Activated gamma-delta T cell treated with Interleukin-2 at 50 U/mL for 16 hours (primary cell): ENCODE data around the gene SAP130.
"Not testable (repeated sequence)": the region's sequence is repeated elsewhere in the genome, so short reads cannot be mapped to it uniquely, and the experiment has no call there.

ENCODE experiments used
- DNase-seq: peaks from one replicate; pipeline ENCODE4 v3.0.0-alpha.2; 2020

The SAP130 gene

DNA sequence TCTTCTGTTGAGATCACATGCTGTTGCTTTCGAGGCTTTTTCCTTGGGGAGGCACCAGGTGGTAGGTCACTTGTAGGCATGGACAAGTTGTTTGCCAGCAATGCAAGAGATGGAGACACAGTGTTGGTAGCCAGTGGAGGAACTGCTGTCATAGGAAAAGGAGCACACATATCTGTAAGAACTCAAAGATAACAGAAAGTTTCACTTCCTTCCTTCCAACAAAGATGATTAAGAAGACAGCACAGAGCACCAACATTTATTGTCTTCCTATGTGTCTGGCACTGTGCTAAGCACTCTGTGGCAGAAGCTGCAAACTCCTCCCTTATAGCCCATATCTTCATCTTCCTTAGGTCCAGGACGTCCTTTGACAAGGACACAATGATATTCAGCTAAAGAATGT lies 77.6 kb downstream of the SAP130 start:
- DNase-seq: no peak

DNA sequence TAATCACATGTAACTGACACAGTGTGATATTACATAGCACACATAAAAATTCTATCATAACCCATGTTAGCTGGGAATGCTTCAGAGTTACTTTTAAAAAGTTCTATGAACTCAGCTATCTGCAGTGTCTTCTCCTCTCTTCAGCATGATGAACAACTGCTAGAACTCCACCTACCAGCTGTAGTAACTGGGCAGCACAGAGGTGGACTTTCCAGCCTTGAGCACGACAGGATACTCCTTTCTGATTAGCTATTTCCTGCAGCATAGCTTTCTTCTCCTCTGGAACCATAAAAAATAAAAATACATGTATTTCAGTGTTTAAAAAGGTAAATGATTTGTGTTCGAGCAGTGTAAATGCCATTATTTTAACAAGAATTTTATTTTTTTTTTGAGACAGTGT lies 82.6 kb downstream of the SAP130 start:
- no peak for DNase-seq

DNA sequence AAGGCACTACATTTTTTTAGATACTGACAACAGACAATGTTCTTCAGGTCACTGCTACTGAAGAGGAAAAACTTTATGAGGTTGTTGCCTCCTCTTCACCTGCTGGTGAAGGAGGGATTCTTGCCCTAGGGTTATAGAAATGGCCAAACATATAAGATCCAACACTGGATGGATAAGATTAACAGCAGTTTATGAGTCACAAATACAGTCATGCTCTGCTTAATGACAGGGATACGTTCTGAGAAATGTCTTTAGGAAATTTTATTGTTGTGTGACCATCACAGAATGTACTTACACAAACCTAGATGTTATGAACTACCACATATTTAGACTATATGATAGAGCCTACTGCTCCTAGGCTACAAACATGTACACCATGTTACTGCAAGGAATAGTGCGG lies 84.7 kb downstream of the SAP130 start:
- no peak for DNase-seq

DNA sequence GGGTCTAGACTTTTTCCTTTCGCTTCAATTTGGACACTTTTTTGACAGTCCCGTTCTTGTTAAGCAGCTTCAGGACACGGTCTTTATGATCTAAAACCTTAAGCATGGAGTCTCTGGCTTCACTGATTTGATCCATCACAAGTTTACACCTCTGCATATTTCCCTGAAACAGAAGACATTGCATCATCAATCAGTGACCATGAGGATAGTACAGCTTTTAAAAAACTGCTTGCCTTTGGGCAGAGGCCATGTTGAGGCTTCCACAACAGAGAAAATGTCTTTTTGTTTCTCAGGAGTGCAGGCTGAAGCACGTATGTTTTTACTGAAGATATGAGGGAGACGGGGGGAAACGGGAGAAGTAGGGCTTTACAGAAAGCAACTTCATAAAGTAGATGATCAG lies 85.9 kb downstream of the SAP130 start:
- no peak for DNase-seq

DNA sequence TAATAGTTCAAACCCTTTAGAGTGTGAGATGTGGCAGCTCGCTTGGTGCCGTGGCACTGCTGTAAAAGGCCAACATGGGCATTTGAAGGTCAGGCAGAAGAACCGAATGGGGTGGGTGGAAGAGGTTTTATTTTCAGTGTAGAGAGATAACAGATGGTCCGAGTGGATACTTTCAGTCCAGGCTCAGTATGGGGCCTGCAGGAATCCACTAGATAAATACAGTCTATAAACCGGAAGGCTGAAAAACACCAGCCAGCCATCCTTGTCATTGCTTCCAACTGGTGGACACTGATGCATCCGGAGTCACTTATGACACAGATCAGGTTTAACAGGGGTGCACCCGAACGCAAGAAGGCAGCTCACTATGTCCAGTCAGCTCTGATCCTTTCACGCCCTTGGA lies 86.4 kb downstream of the SAP130 start:
- DNase-seq: no peak

DNA sequence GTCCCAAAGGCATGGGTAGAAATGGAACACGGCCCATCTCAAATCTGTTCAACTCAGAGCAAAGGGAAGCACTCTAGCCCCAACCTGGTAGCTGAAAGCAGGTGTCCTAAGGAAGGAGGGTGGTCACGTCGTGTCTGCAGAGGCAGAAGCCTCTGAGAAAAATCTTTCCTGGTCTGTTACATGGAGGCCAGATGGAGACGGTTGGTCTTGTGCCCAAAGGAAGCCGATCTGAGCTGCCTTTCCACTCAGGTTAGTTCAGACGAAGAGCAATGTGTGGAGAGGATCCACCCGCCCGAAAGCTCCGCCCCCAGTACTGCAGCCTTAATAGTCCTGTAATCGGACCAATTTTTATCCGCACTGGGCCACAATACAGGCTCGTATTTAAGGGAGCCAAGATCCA lies 87.2 kb downstream of the SAP130 start:
- no peak for DNase-seq

DNA sequence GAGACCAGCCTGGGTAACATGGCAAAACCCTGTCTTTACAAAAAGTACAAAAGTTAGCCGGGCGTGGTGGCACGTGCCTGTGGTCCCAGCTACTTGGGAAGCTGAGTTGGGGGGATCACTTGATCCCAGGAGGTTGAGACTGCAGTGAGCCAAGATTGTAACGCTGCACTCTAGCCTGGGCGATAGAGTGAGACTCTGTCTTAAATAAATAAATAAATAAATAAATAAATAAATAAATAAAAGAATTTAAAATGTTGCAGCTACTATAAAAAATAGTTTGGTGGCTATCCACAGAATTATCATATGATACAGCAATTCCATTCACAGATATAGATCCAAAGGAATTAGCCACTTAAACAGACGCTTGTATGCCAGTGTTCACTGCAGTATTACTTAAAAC lies 92.5 kb downstream of the SAP130 start:
- DNase-seq: no peak

DNA sequence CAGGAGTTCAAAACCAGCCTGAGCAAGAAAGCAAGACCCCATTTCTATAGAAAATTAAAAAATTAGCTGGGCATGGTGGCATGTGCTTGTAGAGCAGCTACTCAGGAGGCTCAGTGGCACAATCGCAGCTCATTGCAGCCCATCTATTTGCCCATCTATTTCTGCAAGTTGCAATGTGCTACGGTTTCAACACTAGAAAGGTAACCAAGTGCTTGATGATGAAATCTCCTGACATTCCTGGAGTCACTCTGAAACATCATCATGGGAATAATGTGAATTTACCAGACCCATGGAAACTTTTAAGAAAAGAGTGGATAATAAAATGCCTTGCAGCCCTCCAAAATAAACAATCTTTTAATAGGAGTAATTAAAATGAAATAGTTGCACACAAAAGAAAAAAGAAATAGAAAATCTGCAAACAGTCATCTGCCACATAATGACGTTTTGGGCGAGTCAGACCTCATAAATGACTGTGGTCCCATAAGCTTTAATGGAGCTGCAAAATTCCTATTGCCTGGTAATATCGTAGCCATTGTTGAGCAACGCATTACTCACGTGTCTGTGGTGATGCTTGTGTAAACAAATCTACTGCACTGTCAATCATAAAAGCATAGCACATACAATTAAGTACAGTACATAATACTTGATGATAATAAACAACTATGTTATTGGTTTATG lies 95.5 kb downstream of the SAP130 start:
- DNase-seq: no peak

DNA sequence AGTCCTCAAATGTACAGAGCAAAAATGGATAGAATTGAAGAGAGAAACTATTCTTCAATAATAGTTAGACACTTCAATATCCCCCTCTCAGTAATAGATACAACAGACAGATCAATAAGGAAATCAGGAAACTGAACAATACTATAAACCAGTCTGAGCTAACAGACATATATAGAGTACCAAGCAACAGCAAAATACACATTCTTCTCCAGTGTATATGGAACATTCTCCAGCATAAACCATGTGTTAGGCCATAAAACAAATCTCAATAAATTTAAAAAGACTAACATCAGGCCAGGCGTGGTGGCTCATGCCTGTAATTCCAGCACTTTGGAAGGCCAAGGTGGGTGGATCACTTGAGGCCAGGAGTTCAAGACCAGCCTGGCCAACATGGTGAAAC lies 98.4 kb downstream of the SAP130 start:
- DNase-seq: no peak

DNA sequence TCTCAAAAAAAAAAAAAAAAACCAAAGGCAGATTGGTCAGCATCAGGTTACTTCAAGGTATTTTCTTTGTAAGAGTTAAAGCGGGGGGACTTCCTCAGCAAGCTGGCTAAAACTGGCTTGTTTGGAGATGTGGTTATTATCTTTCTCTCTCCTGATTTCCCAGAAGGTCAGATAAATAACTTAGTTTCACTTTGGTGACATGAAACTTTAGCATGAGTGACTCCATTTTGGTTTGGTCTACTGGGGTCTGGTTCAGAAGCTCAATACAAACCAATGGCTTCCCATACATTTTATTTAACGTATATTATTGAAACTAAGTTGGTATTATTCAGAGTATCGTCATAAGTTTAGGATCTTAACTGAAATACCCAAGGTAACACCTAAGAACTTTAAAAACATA lies 100.5 kb downstream of the SAP130 start:
- no peak for DNase-seq

DNA sequence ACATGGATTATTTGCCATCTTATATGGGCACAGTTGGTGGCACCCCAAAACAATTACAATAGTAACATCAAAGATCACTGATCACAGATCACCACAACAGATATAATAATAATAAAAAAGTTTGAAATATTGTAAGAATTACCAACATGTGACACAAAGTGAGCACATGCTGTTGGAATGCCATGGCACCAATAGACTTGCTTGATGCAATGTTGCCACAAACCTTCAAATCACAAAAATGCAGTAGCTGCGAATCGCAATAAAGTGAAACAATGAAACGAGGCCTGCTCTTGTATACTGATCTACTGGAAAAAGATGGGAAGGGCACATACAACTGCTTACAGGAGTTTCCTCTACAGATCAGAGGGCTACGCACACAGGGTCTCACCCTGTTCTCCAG lies 109.9 kb downstream of the SAP130 start:
- DNase-seq: no peak

DNA sequence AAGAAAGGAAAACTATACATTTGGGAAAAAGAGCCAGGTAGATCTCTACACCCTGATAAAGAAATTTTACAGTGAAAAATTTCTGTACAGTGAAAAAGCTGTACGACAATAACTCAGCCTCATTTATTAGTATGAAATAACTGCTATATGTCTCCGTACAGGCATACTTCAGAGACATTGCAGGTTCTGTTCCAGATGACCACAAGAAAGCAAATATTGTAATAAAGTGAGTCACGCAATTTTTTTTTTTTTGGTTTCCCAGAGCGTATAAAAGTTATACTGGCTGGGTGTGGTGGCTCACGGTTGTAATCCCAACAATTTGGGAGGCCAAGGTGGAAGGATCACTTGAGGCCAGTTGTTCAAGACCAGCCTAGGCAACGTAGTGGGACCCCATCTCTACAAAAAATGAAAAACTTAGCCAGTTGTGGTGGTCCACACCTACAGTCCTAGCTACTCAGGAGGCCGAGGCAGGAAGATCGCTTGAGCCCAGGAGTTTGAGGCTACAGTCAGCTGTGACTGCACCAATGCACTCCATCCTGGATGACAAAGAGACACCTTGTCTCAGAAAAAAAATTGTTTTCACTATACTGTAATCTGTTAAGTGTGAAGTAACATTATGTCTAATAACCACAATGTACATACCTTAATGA lies 113.9 kb downstream of the SAP130 start:
- DNase-seq: no peak

DNA sequence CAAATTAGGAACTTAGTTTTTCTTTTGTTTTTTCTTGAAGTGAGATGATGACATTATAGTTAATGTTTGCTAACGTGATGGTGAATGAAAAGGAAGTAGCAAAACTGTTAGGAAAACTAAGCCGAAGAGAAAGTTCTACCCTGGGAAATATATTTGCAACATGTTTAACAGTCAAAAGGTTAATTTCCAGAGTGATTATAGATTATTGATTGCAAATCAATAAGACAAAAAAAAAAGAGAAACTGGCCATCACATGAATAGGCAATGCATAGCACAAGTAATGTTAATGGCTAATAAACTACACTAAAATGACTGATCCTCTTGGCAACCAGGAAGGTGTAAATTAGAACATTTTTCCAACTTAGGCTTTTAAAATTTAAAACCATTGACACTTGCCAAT lies 116.1 kb downstream of the SAP130 start:
- DNase-seq: no peak

DNA sequence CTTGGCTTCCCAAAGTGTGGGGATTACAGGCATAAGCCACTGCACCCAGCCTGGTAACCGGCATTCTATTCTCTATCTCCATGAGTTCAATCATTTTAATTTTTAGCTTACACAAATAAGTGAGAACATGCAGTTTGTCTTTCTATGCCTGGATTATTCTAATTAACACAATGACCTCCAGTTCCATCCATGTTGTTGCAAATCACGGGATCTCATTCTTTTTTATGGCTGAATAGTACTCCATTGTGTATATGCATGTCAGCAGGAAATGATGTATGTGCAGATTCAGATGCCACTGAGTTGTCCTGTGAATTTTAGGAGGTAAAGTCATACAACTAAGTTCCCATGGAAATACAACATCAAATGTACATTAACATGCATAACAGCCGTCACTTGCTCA lies 117.4 kb downstream of the SAP130 start:
- DNase-seq: no peak

DNA sequence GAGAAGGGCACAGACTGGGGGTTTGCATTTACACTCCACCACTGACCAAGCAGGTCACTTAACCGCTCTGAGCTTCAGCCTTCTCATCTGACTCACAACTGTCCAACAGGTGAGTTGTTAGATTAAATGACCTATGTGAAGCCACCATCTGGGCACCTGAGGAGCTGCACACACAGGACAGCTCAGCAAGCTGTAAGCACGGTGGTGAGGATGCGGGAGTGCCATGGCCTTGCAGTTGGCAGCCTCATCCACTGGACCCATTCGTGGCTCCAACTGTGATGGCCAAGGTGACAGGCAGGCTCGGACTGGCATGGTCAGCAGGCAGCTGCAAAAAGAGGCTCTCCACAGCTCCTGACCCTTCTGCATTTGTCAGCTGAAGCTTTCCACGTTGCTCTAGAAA lies 118.8 kb downstream of the SAP130 start:
- no peak for DNase-seq

DNA sequence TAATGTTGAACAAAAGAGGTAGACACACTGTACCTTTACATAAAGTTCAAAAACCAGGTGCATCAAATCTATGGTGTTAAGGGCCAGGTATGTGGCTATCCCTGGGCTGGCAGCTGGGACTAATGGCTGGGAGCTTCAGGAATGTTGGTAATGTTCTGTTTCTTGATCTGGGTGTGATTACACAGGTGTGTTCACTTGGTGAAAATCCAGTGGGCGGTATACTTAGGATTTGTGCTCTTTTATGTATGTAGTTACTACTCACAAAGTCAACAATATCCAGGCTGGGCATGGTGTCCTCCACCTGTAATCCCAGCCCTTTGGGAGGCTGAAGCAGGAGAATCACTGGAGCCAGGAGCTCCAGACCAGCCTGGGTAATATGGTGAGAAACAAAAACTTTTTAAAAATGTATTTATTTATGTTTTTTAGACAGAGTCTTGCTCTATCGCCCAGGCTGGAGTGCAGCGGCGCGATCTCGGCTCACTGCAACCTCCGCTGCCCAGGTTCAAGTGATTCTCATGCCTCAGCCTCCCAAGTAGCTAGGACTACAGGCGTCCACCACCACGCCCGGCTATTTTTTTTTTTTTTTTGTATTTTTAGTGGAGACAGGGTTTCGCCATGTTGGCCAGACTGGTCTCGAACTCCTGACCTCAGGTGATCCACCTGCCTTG lies 120.0 kb downstream of the SAP130 start:
- DNase-seq: not testable (repeated sequence)

DNA sequence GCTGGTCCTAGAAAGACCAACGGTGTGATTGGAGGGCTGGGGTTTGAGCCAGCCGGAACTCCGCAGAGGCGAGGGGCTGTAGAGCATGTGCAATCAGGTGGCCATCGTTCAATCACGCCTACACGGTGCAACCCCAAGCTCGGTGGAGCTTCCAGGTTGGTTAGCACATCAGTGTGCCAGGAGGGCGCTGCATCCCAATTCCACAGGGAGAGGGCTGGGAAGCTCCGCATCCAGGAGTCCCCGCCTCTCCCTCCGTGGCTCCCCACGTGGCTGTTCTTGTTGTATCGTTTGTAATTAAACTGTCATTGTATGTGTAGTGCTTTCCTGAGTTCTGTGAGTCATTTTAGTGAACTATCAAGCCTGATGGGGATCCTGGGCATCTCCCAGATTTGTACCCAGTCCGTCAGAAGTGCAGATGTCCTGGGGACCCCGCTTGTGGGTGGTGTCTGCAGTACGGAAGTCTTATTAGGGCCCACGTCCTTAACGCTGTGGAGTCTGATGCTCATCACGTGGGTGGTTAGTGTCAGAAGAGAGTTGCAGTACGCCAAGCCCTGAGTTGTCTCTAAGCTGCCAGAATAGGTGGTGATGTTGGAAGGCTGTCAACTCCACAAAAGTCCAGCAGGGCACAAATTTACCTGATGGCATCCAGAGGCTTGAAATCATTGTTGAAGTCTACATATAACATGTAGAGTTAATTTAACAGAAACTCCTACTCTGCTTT lies 121.5 kb downstream of the SAP130 start:
- DNase-seq: no peak

DNA sequence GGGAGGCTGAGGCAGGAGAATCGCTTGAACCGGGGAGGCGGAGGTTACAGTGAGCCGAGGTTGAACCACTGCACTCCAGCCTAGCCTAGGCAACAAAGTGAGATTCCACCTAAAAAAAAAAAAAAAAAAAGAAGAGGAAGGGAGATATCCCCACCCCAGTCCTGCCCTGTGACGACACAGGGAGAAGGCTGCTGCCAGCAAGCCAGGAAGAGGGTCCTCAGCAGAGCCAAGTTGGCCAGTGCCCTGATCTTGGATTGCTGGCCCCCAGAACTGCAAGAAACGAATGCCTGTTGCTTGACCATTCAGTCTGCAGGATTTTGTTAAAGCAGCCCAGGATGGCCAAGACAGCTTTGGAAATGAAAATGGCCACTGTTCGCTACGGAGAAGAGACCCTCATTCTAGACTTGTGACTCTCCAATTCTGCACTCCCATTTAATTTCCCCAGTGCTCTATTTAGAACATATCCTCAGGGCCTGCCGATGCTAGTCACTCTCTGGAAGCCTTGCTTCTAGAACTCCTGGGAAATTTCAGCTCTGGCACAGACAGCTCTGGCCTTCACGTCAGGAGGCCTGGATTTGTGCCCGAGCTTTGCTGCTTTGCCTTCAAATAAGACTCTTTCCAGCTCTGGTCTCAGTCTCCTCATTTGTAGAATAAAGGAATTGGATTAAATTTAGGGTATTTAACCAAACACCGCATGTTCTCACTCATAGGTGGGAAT lies 126.4 kb downstream of the SAP130 start:
- DNase-seq: no peak

DNA sequence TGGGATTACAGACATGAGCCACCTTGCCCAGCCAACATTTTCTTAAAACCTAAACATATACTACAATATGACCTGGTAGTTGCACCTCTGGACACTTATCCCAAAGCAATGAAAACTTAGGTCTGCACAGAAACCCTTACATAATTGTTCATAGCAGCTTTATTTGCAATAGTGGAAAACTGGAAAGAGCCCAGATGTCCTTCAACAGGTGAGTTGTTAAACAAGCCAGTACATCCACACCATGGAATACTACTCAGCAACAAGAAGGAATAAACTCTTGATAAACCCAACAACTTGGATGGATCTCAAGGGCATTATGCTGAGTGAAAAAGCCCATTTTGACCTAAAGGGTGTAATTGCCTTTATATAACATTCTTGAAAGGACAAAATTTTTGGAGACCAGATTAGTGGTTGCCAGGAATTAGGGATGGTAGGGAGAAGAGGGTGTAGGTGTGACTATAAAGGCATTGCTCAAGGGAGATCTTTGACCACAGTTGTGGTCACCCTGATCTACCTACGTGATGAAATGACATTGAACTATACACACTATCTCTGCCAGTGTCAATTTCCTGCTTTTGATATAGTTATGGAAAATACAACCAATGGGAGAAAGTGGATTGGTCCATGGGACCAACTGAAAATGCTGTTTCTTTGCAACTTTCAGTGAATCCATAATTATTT lies 130.2 kb downstream of the SAP130 start:
- no peak for DNase-seq

DNA sequence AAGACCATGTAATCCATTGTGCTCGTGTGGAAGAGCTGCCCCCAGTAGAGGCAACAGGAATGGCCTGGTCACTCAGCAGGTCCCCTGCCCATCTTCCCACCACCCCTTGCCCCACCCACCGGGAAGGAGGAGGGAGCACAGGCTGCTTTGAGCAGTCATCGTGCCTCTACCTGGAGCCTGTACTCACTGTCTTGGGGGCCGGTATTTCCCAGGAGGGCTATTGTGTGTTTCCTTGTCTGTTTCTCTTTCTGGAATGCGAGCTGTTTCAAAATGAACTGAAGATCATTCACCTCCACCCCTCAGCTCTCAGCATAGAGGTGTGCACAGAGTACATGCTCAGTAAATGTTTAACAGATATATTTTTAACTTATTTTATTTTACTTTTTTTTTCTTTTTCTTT lies 134.4 kb downstream of the SAP130 start:
- DNase-seq: no peak

DNA sequence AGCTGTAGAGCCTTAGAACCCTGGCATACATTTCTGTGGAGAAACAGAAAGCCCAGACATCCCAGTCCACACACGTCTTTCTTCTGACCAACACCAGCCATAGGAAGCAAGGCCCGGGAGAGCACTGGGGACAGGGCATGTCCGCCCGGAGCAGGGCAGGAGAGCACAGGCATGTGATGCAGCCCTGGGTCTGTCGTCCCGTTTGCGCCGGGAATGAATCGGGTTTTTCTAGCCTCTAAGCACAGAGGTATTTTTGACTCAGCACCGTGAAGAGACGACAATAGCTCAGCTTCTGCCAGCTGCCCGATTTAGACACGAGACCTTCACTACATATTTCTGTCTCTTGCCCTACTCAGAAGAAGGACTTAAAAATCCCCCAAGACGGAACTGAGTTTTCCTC lies 134.8 kb downstream of the SAP130 start:
- DNase-seq: no peak

DNA sequence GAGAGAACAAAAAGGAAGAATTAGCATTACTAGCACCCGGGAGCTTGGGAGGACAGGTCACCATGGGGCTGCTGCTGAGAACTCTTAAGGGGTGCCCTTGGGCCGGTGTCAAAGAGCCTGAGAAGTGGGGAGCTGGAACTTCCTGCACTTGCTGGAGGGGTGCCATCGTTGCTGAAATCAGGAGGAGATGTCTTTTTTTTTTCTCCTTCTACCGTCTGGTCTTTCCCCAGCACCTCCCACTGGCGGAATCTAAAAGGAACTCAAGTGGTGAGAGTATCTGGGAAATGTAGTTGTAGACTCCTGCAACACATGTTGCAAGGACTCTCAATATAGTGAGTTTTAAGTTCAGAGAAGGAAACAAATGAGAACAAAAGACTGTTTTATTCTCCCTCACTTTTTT lies 136.0 kb downstream of the SAP130 start:
- no peak for DNase-seq
